NCI-H1105 treated with DMSO at 0.1 percent for 48 hours (cell line): ENCODE data around the gene APRT.
"Not testable (repeated sequence)": the region's sequence is repeated elsewhere in the genome, so short reads cannot be mapped to it uniquely, and the experiment has no call there.

Experiments used
- DNase-seq: peaks from one replicate; lab custom pipeline; 2025; lab: John Stamatoyannopoulos, UW

Gene APRT

DNA sequence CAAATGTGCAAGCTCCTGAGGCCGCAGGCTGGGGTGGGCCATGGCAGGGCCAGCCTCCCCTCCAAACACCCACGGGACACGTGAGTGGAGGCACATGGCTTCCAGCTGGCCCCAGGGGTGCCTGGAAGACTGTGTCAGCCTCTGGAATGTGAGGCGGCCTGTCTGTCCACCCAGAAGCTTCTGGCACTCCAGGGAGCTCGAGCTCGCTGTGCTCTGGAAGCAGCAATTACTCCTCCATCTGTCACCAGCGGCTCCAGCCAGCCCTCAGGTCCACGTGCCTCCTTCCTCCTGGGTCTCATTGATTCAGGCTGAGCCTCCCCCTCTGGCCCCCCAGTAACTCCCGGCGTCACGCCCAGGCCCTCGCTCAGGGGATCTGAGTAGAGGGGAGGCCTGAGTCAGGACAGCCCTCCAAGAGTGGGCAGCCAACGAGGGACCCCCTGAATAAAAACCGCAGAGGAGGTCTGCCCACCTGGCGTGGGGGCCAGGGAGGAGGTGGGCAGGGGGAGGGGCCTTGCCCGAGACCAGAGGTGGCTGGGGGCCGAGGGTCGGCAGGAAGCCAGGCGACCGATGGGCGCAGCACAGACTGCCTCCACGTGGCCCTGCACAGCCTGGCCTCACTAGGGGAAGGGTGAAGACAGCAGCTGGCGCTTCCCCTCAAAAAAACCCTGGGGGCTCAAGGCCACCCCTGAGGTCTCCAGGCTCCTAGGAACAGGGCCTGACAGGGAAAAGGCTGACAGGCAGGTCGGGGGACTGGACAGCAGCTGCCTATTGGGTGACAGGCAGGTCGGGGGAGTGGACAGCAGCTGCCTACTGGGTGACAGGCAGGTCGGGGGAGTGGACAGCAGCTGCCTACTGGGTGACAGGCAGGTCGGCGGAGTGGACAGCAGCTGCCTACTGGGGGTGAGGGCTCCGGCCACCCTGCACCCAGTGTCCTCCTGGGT, 38.6 kb downstream of the APRT start:
- DNase-seq, result no peak

DNA sequence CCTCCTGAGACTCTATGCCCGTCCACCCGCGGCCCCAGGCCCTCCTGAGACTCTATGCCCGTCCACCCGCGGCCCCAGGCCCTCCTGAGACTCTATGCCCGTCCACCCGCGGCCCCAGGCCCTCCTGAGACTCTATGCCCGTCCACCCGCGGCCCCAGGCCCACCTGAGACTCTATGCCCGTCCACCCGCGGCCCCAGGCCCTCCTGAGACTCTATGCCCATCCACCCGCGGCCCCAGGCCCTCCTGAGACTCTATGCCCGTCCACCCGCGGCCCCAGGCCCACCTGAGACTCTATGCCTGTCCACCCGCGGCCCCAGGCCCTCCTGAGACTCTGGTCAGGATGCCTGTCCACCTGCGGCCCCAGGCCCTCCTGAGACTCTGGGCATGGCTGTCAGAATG, 39.9 kb downstream of the APRT start:
- not testable (repeated sequence) for DNase-seq

DNA sequence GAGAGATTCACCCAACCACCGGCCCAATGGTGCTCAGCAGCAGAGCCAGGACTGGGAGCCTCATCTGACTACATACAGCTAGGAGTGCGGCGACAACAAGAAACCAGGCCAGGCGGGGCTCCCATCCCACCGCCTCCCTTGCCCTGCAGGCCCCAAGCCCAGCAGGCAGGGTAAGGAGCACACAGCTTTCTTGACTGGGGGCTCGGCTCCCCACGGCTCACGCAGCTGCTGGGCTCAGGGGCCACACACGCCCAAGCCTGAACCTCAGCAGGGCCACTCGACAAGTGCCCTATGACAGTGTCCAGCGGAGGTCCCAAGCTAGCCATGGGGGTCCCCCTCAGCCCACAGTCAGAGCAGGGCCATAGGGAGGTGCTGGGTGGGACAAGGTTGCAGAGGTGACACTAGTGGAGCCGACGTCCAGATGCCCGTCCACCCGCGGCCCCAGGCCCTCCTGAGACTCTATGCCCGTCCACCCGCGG, 40.4 kb downstream of the APRT start:
- DNase-seq, result no peak

DNA sequence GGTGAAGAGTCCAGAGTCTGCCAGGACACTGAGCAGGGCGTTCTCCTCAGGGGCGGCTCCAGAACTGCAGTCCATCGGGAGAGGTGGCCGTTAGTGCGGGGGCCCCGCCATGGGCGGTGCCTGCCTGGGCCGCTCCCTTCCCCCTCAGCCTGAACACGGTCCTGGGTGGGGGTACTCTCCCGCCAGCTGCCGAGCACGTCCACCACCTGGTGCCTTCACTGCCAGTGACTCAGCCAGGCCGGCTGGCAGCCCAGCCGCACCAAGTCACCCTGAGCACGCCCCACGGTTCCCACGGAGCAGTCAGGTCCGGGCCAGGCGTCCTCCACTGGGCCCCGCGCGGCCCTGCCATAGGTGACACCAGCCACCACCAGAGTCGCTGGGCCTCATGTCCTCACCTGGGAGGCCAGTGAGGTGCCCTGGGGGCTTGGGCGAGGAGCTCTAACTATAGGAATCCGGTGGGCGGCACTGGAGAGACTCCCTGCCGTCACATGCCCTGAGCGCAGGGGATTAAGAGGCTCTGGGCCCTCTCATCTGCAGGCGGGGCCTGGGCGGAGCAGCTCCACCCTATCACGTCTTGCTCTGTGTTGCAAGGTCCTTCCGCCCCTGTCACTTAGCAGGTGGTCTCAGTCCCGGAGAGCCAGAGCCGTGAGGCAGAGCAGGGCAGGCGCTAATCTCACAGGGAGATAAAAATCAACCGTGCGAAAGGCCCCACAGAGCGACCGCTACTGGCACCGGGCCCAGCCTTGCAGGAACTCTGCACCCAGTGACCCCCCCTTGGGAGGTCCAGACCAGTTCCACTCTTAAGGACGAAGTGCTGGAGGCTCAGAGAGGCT, 41.1 kb downstream of the APRT start:
- DNase-seq, result no peak

DNA sequence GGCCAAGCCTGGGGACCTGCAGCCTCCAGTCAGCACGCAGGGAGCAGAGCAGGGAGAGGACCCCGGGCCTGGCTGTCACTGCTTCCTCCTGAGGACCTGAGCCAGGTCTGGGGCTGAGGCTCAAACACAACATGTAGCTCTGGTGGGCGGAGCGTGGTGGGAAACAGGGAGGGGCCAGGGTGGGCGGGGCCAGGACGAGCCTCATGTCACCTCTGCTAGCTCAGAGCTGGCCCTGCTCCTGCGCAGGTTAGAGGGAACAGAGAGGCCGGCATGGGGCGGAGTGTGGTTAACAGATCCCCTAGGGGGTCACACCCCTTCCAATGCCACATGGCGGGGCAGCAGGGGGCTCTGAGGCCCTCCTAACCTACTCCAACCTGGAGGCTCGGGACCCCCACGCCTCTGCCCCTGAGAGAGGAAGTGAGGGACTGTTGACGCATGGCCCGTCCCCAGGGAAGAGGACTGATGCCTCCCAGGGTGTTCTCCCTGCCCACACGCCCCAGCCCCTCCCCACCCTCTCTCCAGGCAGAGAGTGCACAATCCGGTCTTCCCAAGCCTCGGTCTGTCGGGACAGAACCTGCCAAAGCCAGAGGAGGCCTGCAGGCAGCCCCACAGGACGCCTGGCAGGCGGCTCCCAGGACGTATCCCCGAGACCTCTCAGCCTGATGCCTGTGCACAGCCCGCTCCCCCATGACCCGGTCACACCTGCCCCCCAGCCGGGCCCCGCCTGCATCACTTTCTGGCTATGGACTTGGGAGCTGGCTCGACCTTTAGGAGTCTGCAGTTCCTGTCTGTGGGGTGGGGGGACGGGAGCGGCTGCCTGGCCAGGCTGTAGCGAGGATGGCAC, 41.9 kb downstream of the APRT start:
- DNase-seq, result no peak

DNA sequence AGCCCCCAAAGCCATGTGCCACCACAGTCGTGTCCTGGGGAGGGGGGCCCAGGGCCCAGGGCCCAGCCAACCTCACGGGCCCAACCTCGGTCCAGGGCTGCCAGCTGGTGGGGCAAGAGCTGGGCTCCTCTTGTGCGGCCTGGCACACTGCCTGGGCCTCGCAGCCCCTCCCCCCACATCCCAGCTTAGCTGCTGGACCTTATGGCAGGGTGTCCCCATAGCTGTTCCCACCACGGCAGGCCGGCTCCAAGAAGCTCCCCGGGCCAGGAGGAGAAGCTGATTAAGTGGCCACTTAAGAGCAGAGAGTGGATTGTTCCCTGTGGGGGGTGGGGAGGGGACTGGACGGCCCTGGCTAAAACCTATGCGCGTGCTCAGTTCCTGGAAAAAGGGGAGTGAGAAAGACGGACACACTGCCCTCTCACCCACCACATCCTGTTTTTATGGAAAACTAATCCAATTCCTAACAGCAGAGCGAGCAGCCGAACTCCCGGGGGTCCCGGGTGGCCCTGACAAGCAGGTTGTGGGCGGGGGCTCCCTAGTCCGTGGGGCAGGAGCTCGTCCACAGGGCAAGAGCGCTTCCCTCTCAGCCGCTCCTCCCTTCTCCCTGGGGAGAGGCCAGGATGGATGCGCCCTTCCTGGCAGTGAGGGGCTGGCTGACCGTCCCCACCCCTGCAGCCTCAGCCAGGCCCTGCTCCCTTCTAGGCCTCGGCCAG, 43.5 kb downstream of the APRT start:
- DNase-seq, result no peak

DNA sequence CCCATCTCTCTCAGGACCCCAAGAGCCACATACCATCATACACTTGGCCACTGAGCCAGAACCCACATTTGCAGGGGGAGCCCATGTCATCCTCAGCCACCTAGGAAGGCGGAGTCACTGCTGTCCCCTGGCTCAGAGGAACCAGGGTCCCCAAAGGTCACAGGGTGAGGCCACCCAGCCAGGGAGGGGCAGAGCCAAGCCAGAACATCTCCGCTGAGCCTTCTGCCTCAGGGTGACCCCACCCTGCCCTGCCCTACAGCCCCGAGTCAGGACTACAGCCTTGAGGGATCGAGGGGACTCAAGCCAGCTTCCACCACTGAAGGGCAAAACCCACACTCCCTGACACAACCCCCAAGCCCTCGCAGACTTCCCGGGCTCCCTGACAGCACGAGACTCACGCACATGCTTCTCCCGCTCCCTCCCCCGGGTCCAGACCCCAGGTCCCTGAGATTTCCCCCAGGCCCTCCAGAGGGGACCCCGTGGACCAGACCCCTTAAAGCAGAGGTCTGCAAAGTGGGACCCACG, 44.1 kb downstream of the APRT start:
- no peak for DNase-seq

DNA sequence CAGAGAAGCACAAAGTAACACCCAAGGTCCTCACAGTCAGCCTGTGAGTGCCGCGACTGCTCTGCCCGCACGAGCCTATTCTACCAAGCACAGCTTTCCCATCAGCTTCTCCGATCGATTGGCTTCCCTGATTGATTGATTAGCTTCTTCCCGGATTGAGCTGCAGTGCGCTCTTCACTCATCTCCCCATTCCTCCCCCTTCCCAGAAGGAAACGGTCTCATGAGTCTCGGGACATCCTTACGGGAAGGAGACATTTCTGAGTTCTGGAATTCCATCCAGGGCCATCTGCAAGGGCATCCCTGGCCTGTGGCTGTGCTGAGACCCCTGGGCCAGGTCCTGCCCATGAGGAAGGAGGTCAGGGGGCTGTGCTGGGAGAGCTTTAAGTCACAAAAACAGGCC, 44.8 kb downstream of the APRT start:
- DNase-seq, result no peak

DNA sequence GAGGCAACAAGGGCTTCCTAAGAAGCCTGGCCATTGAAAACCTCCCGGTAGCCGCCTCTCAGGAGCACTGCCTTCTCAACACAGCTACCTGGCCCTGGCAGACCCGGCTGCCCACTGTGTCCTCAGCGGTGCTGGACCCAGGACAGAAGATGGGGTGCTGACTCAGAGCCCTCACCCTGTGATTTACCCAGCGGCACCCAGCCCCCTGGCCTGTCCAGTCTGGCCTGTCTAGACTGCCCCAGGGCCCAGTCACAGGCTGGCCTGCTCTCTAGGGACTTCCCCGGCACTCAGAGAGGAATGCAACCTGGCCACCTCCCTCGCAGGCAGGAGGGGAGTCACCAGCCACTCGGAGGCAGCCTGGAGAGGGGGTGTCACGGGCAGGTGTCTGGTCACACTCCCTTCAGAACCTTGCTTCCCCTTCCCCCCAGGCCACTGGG, 46.8 kb downstream of the APRT start:
- no peak for DNase-seq

DNA sequence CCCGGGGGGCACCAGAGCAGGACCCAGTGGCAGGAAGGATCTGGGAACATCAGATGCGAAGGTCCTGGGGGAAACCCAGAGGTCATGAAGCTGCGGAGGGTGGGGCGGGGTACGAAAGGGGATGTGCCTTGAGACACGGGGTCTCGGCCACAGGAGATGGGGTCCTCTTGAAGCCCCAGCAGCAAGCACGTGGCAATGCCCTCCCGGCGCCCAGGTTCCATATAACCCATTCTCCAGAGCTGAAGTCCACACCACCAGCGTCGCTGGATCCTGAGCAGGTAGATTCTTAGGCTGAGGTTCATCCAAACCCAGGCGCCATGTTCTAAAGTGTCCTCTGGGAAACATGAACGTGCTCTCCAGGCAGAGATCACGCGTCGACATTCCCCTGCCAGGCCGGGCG, 47.6 kb downstream of the APRT start:
- DNase-seq, result no peak

DNA sequence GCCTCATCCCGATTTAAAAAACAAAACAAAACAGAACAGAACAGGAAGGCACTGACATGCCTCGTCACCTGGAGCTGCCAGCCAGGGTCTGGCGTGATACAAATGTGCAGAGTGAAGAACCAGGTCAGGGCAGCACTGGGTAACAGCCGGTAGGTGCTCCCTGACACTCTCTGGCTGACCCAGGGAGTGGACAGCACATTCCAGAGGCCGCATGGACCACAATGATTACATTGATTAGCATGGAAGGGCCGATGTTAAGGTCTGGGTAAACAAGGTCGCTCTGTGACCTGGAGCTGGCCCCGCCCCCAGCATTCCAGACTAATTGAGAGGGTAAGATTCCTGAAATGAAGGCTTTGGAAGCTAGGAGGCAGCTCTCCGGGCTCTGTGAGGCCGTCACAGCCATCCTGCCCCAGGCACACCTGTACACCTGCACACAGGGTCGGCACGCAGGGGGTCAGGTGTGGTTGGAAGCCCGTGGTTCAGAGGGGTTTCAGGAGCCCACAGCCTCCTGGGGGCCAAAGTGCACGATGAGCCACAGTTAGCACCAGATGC, 48.1 kb downstream of the APRT start:
- DNase-seq, result no peak

DNA sequence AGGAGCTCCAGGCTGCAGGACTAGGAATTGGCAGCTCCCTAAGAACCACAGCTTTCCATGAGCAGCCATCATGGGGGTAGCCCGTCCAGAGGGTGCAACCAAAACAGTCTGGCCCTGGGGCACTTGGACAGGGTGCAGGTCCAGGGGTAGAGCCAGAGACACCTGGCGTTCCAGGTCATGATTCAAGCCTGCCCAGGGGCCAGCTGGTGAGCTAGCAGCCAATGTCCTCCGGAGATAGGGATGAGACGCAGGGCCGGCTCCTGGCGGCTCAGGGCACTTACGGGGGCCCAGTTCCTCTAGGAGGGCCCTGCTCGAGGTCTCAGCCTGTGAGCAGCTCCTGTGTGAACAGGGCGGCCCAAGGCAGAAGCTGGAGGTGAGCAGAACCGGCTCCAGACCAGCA, 48.8 kb downstream of the APRT start:
- no peak for DNase-seq

DNA sequence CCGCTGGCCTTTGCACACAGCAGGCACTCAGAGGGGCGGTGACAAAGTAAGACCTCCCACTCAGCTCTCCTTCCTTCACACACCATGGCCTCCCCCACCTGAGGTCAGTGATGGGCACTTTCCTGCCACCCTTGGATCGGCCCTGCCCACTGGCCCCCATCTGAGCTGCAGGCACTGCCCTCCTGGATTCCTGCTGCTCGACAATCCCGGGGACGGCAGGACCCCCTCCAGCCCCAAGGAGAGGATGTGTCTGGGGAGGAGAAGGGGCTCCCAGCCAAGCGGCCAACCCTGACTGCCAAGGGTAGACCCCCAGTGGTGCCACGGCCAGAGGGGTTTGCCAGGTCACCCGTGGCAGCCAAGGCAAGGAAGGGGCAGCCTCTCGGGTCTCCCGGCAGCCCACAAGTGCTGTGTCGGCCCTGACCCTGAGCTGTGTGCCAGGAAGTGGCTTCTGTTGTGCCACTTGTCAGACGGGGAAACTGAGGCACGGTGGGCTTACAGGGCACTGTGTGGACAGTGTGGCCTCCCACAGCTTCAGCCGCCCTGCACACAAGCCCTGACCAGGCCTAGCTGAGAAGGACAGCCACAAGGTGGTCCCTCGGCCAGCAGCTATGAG, 49.4 kb downstream of the APRT start:
- DNase-seq, result no peak

DNA sequence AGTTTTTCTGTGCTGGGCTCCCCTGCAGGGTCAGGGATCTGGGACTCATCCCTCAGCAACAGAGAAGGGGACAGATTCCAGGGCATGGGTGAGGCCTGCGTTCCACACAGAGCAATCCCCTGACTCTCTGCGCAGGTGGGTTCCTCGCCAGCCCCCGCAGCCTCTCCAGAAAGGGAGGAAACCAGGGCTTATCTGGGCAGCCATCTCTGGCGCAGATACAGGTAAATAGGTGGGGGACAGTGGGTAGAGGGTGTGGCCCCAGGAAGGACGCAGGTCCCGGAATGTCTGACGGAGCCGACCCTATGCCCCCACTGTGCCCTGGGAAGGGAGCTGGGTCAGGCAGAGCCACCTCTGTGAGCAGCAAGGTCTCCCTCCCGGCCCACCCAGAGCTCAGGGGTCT, 49.9 kb downstream of the APRT start:
- no peak for DNase-seq

DNA sequence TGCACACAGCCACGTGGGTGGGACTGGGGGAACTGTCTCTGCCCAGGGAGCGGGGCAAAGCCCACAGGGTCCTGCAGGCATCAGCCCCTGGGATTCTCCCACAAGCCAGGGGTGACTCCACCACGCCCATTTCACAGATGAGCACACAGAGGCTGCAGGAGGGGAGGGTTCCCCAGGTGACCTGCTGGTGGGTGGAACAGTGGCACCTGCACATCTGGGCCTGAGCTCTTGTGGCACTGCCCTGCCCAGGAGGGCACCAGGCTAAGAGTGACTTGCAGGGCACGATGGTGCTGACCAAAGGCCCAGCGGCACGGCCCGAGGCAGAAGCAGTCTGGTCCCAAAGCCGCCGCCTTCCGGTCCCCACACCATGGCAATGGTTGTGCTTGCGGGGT, 50.6 kb downstream of the APRT start:
- no peak for DNase-seq

DNA sequence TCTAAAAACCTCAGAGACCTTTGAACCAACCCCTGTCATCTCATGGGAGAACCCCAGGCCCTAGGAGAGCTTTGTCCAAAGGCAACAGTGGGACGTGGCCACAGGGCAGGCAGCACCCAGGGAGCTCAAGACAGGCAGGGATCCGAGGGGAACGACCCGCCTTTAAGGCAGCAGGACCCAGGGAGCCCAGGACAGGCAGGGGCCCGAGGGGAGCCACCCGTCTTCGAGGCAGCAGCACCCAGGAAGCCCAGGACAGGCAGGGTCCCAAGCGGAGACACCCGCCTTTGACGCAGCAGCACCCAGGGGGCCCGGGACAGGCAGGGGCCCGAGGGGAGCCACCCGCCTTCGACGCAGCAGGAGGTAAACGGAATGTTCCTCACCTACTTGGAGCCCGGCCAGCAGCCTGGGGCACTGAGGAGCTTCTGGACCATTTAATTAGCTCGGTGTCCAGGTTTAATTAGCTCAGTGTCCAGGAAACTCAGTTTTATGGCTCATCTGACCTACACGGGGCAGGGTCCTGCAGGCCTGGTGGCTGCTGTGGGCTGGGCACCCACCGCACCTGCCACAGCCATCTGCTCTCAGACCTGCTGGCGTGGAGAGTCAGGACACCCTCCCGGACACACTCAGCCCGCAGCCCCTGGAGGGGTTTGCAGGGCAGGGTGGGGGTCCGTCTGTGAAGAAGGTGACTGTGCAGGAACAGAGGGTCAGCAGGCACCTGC, 51.1 kb downstream of the APRT start:
- DNase-seq, result no peak

DNA sequence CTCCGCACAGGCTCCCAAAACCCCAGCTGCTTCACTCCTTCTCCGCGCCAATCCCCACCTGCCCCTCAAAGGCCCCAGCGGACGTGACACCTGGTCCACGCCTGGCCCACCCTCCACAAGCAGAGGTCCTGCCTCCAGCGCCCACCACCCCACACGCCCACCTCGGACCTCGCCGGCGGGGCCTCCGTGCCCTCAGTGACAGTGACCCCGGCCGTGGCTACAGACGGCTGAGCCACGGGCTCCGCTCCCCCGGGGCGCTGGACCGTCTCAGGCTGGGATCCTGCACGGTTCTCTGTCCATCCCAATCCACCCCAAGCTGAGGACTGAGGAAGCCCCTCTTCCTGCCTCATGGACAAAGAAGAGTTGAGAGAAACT, 51.8 kb downstream of the APRT start:
- no peak for DNase-seq
